GM06990 (cell line): ENCODE results near the gene CD248.
"Not testable (repeated sequence)": the region's sequence is repeated elsewhere in the genome, so short reads cannot be mapped to it uniquely, and the experiment has no call there.

Source experiments
- DNase-seq: peaks from one replicate; pipeline ENCODE4 v3.0.0-alpha.2; 2011; ENCODE audit not compliant: insufficient read length; ENCODE audit errors: extremely low read depth
- H3K27me3 ChIP-seq: replicated peaks from 2 replicates; pipeline ENCODE4 v1.6.0; 2011; ENCODE audit warnings: low read length; ENCODE audit not compliant: control insufficient read depth, insufficient read depth
- H3K36me3 ChIP-seq: 2 replicates; pipeline ENCODE4 v1.5.1; 2011; ENCODE audit warnings: low read length; ENCODE audit not compliant: control insufficient read depth, insufficient read depth
- H3K4me3 ChIP-seq: replicated peaks from 2 replicates; pipeline ENCODE4 v1.5.1; 2011; ENCODE audit warnings: low read depth, mild to moderate bottlenecking, control low read depth, low read length
- TF ChIP-seq, protein P1 (sequence below): IDR thresholded peaks from 2 replicates; pipeline ENCODE4 v1.5.1; 2011; ENCODE audit warnings: low read length, control low read depth, mild to moderate bottlenecking, inconsistent platforms; ENCODE audit not compliant: insufficient read depth, poor library complexity, severe bottlenecking

Gene CD248

DNA sequence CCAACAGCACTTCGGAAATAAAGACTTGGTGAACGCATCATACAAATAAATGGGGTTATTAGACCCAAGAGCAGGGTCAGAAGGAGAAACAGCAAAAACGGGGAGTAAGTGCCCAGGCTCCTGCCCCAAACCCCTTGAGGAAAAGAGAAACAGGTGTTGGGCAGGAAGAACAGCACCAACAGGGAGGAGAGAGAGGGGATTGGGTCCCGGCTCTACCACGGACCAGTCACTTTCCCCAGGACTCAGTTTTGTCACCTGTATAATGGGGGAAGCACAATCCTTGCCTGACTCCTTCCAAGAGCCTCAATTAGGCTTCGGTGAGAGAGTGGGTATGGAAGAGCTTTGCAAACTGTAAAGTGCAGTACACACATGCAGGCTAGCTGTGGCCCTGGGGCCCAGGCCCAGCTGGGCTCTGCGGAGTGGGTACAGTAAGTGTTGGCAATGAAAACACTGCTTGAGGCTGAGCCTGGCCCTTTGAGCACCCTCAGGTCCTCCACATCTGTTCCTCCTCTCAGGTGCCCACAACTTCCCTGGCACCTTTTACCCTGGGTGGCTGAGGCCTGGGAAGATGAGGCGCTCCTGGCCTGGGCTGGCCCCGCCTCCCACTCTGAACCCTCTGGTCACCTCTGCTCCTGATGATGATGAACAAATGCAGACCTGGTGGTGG is 45.8 kb upstream of the CD248 start:
- TF ChIP-seq, protein P1, sequence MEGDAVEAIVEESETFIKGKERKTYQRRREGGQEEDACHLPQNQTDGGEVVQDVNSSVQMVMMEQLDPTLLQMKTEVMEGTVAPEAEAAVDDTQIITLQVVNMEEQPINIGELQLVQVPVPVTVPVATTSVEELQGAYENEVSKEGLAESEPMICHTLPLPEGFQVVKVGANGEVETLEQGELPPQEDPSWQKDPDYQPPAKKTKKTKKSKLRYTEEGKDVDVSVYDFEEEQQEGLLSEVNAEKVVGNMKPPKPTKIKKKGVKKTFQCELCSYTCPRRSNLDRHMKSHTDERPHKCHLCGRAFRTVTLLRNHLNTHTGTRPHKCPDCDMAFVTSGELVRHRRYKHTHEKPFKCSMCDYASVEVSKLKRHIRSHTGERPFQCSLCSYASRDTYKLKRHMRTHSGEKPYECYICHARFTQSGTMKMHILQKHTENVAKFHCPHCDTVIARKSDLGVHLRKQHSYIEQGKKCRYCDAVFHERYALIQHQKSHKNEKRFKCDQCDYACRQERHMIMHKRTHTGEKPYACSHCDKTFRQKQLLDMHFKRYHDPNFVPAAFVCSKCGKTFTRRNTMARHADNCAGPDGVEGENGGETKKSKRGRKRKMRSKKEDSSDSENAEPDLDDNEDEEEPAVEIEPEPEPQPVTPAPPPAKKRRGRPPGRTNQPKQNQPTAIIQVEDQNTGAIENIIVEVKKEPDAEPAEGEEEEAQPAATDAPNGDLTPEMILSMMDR = no peak
- no peaks in the 10 kb centered on the region for H3K27me3 ChIP-seq
- H3K4me3 ChIP-seq = no peak overlapping the region
- H3K36me3 ChIP-seq = peaks cover 2% of the 10 kb centered on the region; the same call in 1 of the 2 replicates
- no peak for DNase-seq

DNA sequence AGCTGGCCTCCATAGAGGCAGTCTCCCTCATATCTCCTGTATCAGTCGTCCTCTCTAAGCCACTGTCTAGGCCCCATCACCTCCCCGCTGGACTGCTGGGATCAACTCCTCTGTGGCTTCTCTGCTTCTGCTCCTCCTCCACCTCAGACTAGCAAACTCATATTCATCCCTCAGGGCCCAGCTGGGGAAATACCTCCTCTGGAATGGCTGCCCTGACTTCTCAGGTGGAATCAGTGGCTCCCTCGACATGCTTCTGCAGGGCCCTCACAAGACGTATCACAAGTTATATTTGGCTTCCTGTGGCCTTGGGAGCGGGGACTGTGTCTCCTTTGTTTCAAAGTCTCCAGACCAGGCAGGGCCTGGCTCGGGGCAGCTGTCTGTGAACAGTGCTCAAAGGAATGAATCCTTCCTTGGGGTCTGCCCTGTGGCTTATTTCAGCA is 44.7 kb upstream of the CD248 start:
- TF ChIP-seq, protein P1 = no peak
- H3K4me3 ChIP-seq = no peak overlapping the region
- H3K36me3 ChIP-seq = no peaks in the 10 kb centered on the region; the same call in 1 of the 2 replicates
- no peak for DNase-seq
- H3K27me3 ChIP-seq = no peaks in the 10 kb centered on the region

- TF ChIP-seq, protein P1 = no peak
- no peak overlapping the region for H3K4me3 ChIP-seq
- no peaks in the 10 kb centered on the region for H3K36me3 ChIP-seq
- no peaks in the 10 kb centered on the region for H3K27me3 ChIP-seq
- no peak for DNase-seq
Observed at GRCh38 chr11:66360406-66361073, 43.7 kb upstream of the CD248 start.

GRCh38 chr11:66359662-66360087 is 42.8 kb upstream of the CD248 start:
- no peak for DNase-seq
- H3K36me3 ChIP-seq = no peaks in the 10 kb centered on the region
- TF ChIP-seq, protein P1 = no peak
- H3K4me3 ChIP-seq = no peak overlapping the region
- no peaks in the 10 kb centered on the region for H3K27me3 ChIP-seq

- not testable (repeated sequence) for H3K4me3 ChIP-seq, DNase-seq, H3K36me3 ChIP-seq, H3K27me3 ChIP-seq
Observed at GRCh38 chr11:66350560-66351235, 33.9 kb upstream of the CD248 start.

DNA sequence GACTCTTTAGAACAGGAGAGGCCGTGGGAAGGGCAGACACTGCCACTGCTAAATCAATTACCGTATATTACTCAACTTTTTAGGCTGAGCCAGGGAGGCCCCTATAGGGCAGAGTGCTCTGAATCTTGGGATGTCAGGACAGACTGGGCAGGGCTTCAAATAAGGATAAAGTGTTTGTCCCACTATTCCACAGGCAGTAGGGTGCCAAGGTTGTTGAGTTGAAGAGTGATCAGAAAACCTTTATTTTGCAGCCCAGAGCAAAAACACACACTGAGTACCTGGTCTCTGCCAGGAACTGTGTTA is 32.2 kb upstream of the CD248 start:
- no peak for DNase-seq
- Histone ChIP-seq H3K4me3 (no peak overlapping the region), H3K36me3 (no peaks in the 10 kb centered on the region), H3K27me3 (no peaks in the 10 kb centered on the region)
- TF ChIP-seq, protein P1 = no peak
